HG03139 (cell line): Measurements from ENCODE around the gene KATNAL2.
"Not testable (repeated sequence)": the region's sequence is repeated elsewhere in the genome, so short reads cannot be mapped to it uniquely, and the experiment has no call there.

Experiments used
- ATAC-seq: cut with Tn5 transposase; IDR thresholded peaks from one replicate; pipeline ENCODE4 v1.9.1; 2021; ENCODE audit not compliant: unreplicated experiment

KATNAL2 gene

DNA sequence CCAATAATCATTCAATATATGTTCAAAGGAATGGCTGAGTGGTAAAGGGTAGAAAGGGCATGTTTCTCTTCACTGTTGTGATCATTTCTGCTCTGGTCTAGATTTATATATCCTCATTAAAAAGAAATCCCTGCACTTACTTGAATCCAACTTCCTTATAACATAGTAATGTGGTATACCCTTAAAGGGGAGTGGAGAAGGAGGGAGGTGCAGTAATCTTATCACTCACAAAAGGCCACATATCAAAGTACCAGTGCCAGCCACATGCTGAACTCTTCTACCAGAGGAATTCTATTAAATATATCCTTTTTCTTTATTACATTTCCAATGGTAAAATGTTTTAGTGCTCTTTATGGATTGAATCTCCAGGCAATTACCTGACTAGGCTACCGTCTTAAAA is 3.3 kb downstream of the KATNAL2 start:
- no peak for ATAC-seq

DNA sequence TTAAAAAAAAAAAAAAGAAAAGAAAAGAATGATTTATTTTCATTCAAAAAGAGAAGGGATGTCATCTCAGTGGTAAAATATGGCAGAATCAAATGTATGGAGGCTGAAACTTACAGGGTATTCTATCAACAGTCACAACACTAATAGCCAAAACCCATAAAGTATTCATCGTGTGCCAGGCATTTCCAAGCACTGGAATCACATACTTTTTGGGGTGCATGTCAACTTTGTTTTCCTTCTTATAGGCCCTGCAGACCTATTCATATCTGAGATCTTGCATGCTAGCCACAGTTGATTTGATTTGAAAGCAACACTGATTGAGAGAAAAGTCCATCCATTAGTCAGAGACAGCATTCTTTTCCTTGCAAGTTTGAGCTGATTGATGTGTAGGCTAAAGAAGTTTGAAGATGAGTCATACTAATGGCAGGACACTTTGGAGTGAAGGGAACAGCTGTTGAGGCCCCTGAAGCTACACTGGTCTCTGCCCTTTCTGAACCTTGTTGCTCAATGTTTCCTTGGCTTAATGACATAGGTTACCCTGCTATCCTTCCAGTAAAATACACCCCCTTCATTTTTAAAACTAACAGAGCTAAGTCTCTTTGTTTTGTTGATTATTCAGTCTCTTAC is 22.0 kb downstream of the KATNAL2 start:
- no peak for ATAC-seq

DNA sequence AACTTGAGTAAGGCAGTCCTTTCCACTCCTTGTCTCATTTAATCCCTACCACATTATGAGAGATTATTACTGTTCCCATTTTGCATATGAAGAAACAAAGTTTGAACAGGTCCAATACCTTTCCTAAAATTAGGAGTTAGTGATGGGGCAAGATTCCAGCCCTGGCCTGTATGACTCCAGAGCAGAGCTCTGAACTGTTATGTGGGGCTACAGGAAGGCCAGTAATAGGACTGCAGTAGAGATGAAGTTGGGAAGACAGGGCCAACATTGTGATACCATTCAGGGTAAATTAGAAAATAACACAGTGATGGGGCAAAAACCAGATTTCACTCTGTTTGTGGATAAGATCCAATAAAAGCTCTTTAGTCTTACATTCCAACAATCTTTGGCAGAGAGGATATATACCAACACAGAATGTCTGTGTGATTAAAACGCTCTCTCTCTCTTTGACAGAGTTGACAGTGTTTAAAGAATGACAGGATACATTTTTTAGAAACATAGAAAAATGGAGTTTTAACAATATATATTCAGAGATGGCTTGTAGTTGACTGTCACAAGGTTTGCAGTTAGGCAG is 22.7 kb downstream of the KATNAL2 start:
- no peak for ATAC-seq

DNA sequence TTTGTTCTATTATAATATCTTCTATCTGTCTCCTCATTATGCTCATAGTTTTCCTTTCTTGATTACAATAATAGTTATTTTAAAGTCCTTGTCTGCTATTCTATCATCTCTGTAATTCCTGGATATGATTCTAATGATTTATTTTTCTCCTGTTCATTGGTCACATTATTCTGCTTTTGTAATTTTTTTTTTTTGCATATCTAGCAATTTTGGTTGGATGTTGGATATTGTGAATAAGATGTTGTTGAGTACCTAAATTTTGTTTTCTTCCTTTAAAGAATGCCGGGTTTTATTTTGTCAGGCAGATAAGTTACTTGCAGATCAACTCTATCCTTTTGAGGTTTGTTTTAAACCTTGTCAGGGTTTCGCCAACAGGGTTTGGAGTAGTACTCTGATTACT is 25.2 kb downstream of the KATNAL2 start:
- ATAC-seq = no peak

DNA sequence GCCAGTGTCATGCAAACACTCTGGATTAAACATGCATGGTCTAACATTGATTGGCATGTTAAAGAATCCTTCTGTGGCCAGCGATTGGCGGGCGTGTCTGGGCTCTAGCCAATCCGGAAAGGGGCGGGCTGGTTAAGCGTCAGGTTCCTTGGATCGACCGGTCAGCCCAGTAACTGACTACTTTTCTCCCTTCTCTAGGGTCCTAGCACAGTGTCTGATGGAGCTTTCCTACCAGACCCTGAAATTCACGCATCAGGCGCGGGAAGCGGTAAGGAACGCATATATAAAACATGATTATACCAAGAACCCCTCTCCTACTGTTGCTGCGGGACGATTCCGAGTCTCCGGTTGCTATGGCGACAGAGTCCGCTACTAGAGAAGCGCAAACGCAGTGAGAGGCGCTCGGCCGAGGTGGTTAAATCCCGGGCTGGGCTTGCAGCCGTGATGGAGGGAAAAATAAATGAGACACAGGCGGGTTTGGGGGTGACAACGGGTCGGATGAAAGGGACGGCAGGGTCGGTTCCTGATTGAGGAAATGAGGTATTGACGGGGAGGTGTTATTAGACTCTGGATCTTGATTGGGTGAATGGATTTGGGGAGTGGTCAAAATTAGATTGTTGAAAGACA is 29.4 kb downstream of the KATNAL2 start:
- ATAC-seq = peak; percentile 97

DNA sequence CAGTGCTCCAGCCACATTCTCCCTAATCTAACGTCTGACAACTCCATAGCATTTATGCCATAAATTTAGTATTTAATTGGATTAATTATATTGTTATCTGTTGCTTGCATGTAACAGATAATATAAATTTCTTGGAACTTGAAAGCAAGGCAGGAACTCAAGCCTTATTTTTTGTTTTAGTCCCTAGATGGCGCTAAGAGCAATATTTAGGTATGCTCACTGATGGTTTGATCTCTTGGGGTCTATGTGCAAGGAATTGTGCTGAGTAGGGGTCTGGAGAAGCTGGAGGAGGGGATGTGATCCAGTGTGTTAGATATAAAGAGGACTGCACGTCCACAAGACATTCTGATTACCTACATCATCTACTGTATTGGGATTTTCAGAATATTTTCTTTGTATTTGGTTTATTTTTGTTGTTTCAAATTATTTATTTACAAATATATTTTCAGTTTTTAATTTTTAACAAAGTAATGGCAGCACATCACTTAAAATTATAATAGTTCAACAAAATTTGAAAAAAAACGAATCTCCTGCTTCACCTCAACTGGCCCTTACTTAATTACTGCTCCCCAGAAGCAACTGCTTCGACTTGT is 32.8 kb downstream of the KATNAL2 start:
- no peak for ATAC-seq

DNA sequence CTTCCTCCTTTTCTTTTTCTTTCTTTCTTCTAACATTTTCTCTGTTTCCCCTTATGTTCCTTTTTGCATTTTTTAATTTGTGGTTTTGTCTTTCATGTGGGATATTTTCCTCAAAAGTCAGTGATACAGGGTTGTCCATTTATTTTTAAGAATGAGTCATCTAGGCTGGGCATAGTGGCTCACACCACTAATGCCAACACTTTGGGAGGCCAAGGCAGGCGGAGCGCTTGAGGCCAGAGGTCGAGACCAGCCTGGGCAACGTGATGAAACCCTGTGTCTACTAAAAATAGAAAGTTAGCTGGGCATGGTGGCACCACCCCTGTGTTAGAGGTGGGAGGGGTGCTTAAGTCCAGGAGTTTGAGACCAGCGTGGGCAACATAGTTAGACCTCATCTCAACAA is 35.8 kb downstream of the KATNAL2 start:
- no peak for ATAC-seq

DNA sequence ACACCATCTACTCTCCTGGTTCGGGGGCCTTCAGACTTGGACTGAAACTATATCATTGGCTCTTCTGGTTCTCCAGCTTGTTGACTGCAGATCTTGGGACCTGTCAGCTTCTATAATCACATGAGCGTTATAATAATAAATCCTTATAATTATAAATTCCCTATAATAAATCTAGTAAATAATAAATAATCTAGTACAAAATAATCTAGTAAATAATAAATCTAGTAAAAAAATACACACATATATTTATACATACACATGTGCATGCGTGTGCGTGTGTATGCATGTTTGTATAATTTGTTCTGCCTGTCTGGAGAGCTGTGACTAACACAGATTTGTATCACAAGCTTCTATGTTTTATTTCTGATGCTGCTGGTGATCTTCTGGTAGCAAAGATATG is 40.8 kb downstream of the KATNAL2 start:
- ATAC-seq = no peak

DNA sequence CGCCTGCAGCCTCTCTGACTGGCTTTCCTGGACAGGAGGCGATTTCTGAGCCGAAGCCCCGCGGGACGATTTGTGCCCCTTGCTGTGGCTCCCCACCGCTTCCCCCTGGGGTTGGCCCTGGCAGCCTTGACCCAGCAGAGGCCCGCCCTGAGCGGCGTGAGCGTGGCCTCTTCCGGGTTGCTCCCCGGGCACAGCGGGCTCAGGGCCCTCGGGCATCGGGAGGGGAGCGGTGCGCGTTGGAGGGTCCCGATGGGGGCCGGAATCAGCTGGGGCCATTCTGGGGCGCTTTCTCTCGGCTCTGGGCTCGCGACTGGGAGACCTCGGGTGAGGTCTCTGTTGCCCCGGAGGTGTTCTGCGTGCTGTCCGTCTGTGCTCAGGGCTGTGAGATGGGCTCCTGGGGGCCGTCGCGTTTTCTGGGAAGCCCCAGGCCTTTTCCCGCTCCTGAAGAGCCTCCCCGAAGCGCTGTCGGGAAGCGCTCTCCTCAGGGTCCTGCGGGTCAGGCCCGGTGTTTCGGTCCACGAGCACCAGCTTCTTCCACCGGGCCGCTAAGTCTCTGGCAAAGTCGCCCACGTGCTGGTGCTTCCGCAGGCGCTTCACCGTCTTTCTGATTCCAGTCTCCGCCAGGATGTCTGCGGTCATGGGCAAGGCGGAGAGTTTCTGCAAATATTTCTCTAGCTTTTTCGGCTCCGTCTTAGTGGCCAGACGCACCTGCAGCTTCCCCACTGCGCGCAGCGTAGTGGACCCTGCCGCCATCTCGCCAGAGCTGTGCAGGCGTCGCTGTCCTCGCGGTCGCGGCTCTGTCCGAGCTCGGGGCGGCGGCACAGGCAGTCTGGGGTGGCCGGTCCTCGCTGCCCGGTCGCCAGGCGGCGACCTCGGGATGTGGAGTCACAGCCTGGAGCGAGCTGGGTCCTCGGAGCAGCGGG is 46.5 kb downstream of the KATNAL2 start:
- ATAC-seq = not testable (repeated sequence)

DNA sequence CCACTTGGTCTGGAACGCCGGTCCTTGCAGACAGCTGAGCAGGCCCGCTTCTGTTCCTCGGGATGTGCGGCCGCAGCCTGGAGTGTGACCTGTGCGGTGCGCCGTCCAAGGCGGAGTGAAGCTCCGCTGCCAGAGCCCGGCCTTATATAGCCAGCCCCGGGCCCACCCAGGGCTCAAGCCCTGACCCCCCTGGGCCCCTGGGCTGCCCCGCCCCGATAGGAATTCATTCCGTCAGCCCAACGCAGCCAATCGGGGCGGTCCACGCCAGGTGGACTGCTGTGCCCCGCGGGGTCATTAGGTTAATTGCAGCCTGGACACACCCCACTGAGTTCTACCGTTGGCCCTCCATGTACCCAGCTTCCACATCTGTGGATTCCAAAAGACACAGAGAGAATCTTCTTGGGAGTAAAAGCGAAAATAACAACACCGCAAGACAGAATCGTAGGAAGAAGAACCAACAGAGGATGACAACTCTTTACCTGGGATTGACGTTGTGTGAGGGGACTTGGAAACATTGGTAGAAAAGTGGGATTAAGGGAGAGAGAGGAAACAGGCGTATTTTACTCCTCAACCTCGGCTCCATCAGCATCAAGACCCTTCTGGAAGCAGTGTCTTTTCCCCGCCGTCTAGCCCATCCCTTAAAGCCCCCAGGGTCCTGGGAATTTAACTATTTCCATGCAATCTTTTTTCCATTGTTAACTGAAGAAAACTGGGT is 47.3 kb downstream of the KATNAL2 start:
- ATAC-seq = not testable (repeated sequence)

DNA sequence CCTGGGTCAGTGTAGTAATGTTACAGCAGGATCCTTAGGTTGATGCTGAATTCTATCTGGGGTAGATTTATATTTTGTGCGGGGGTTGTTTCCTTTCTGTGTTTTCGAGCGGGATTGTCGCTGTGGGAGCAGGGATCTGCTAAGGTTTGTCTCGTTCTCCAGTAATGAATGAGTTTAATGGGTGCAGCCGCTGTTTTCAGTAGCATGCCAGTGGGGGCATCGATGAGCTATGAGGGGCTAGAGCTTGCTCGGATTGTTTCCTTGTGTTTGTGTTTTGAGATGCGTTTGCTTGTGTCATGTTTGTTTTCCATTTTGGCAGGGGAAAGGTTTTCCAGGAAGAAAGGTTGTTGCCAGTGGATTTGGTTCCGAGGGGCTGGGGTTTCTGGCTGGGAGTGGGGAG is 48.9 kb downstream of the KATNAL2 start:
- ATAC-seq = not testable (repeated sequence)

DNA sequence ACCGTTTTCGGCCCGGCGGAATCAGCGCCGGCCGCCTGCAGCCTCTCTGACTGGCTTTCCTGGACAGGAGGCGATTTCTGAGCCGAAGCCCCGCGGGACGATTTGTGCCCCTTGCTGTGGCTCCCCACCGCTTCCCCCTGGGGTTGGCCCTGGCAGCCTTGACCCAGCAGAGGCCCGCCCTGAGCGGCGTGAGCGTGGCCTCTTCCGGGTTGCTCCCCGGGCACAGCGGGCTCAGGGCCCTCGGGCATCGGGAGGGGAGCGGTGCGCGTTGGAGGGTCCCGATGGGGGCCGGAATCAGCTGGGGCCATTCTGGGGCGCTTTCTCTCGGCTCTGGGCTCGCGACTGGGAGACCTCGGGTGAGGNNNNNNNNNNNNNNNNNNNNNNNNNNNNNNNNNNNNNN is 52.1 kb downstream of the KATNAL2 start:
- ATAC-seq = not testable (repeated sequence)

DNA sequence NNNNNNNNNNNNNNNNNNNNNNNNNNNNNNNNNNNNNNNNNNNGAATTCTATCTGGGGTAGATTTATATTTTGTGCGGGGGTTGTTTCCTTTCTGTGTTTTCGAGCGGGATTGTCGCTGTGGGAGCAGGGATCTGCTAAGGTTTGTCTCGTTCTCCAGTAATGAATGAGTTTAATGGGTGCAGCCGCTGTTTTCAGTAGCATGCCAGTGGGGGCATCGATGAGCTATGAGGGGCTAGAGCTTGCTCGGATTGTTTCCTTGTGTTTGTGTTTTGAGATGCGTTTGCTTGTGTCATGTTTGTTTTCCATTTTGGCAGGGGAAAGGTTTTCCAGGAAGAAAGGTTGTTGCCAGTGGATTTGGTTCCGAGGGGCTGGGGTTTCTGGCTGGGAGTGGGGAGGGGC is 102.5 kb downstream of the KATNAL2 start:
- ATAC-seq = not testable (repeated sequence)

DNA sequence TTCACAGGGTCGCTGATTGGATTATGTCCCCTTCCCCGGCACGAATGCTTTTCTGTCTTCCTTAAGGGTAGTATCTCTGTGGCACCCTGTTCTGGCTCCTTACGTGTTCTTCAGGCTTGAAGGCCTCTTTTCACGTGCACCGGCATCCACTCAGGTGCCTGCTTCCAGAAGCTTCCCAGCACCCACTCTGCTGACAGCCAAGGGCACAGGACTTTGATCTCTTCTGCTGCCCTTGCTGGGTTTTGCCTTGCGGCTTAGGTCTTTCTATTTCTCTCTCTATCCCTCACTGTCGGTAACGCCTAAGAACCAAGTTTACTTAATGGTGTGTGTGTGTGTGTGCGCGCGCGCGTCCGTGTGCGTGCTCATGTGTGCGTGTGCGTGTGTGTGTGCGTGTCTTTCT is 103.4 kb downstream of the KATNAL2 start:
- ATAC-seq = not testable (repeated sequence)

DNA sequence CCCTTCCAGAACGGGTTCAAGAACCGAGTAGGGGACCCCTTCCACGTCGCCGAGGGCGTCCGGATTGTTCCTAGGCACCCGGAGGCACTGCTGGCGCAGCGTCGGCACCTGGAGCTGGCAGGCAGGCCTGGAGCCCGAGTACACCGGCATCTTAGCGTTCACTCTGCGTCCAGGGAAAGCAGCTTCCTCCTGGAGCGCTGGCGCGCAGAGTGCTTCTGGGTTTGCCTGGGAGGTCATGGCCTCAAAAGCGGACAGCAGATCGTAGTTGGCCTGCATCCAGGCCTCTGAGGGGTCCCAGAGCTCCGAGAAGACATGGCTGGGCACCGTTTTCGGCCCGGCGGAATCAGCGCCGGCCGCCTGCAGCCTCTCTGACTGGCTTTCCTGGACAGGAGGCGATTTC is 105.4 kb downstream of the KATNAL2 start:
- ATAC-seq = not testable (repeated sequence)

DNA sequence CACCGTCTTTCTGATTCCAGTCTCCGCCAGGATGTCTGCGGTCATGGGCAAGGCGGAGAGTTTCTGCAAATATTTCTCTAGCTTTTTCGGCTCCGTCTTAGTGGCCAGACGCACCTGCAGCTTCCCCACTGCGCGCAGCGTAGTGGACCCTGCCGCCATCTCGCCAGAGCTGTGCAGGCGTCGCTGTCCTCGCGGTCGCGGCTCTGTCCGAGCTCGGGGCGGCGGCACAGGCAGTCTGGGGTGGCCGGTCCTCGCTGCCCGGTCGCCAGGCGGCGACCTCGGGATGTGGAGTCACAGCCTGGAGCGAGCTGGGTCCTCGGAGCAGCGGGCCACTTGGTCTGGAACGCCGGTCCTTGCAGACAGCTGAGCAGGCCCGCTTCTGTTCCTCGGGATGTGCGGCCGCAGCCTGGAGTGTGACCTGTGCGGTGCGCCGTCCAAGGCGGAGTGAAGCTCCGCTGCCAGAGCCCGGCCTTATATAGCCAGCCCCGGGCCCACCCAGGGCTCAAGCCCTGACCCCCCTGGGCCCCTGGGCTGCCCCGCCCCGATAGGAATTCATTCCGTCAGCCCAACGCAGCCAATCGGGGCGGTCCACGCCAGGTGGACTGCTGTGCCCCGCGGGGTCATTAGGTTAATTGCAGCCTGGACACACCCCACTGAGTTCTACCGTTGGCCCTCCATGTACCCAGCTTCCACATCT is 106.5 kb downstream of the KATNAL2 start:
- ATAC-seq = not testable (repeated sequence)

DNA sequence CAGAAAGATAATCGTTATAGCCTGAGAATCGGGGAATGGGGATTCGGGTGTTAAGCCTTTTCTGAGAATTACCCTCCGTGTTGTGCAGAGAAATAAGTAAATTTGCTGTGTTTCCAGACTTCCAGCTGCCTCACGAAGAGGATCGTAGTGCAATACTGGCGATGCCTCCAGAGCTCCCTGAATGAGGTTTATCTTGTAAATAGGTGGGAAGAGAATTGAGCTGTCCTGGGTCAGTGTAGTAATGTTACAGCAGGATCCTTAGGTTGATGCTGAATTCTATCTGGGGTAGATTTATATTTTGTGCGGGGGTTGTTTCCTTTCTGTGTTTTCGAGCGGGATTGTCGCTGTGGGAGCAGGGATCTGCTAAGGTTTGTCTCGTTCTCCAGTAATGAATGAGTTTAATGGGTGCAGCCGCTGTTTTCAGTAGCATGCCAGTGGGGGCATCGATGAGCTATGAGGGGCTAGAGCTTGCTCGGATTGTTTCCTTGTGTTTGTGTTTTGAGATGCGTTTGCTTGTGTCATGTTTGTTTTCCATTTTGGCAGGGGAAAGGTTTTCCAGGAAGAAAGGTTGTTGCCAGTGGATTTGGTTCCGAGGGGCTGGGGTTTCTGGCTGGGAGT is 108.3 kb downstream of the KATNAL2 start:
- not testable (repeated sequence) for ATAC-seq

DNA sequence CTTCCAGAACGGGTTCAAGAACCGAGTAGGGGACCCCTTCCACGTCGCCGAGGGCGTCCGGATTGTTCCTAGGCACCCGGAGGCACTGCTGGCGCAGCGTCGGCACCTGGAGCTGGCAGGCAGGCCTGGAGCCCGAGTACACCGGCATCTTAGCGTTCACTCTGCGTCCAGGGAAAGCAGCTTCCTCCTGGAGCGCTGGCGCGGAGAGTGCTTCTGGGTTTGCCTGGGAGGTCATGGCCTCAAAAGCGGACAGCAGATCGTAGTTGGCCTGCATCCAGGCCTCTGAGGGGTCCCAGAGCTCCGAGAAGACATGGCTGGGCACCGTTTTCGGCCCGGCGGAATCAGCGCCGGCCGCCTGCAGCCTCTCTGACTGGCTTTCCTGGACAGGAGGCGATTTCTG is 111.3 kb downstream of the KATNAL2 start:
- not testable (repeated sequence) for ATAC-seq

DNA sequence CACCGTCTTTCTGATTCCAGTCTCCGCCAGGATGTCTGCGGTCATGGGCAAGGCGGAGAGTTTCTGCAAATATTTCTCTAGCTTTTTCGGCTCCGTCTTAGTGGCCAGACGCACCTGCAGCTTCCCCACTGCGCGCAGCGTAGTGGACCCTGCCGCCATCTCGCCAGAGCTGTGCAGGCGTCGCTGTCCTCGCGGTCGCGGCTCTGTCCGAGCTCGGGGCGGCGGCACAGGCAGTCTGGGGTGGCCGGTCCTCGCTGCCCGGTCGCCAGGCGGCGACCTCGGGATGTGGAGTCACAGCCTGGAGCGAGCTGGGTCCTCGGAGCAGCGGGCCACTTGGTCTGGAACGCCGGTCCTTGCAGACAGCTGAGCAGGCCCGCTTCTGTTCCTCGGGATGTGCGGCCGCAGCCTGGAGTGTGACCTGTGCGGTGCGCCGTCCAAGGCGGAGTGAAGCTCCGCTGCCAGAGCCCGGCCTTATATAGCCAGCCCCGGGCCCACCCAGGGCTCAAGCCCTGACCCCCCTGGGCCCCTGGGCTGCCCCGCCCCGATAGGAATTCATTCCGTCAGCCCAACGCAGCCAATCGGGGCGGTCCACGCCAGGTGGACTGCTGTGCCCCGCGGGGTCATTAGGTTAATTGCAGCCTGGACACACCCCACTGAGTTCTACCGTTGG is 112.4 kb downstream of the KATNAL2 start:
- not testable (repeated sequence) for ATAC-seq
